ENCODE measurements around the gene CEBPE. TPM values are rescaled to one million over a fixed set of nuclear protein-coding genes. Genes with fewer than 3 reads are reported as not detected.
A peak's percentile ranks its signal among the peaks of the same experiment; 100 is the strongest.

Gene CEBPE
- total RNA-seq, 1 experiment from 2014 or later = not detected

- Histone ChIP-seq H3K27ac (peak within 1 kb of the TSS; percentile 89), H4K20me1 (ENCODE audit: insufficient read depth) (peaks cover 12% of the 10 kb centered on the region), H3K4me3 (peak within 1 kb of the TSS; percentile 98), H2AFZ (peak within 1 kb of the TSS; percentile 82), H3K79me2 (ENCODE audit: low read depth) (peaks cover 78% of the 10 kb centered on the region), H3K9me3 (ENCODE audit: insufficient read depth, low read depth) (no peaks in the 10 kb centered on the region), H3K4me1 (replicated peaks; ENCODE audit: insufficient read depth) (peaks cover 25% of the 10 kb centered on the region), H3K9me2 (ENCODE audit: insufficient read depth) (no peaks in the 10 kb centered on the region), H3K36me3 (ENCODE audit: low read depth) (peaks cover 44% of the 10 kb centered on the region; the same call in 1 of the 2 replicates), H3K4me2 (peak within 1 kb of the TSS; percentile 98), H3K27me3 (ENCODE audit: insufficient read depth, low read depth) (no peaks in the 10 kb centered on the region), H3F3A (ENCODE audit: insufficient read depth, low read depth) (peaks cover 8% of the 10 kb centered on the region)
- POLR2A ChIA-PET (ENCODE audit: unreplicated experiment) = interaction anchor here (0.6 to 1.2 kb wide), 19 partner anchors 13 to 674 kb away, joined by 3 to 11 read pairs (median 4); partner anchors contain the start of genes AJUBA and PRMT5
- intact Hi-C loops (cut with micrococcal nuclease; ENCODE audit: unreplicated experiment) = loop anchor here (2.0 kb wide), 1 partner anchor 17 kb away; no protein-coding TSS in a partner anchor
- TSS peak; percentile 70 for BruUV-seq (replicated peaks)
- CTCF ChIA-PET = interaction anchor here (0.6 to 2.0 kb wide), 10 partner anchors 13 to 349 kb away, joined by 3 to 16 read pairs (median 6); no protein-coding TSS in a partner anchor
- DNase-seq = peak; percentile 96
- no peak for TF ChIP-seq CTCF (conservative IDR thresholded peaks at IDR 0.05)
- no peak for TF ChIP-seq EZH2 (IDR thresholded peaks at IDR 0.05; ENCODE audit: low read depth)
Measured at GRCh38 chr14:23095196-23096108, 23.6 kb downstream of the CEBPE start, which contains the start of gene C14orf119. C14orf119 (plus strand) TSS chr14:23095505; CDS start chr14:23097659, 2,154 bp downstream.

GRCh38 chr14:23094666-23095195 is 24.3 kb downstream of the CEBPE start, which contains the start of gene ACIN1:
ACIN1 (minus strand) TSS chr14:23095136; CDS start chr14:23095112, 24 bp downstream.
- H2AFZ ChIP-seq = peak within 1 kb of the TSS; percentile 82
- H3K27ac ChIP-seq = peak within 1 kb of the TSS; percentile 89
- peak within 1 kb of the TSS; percentile 98 for H3K4me3 ChIP-seq
- peaks cover 25% of the 10 kb centered on the region for H3K4me1 ChIP-seq (replicated peaks; ENCODE audit: insufficient read depth)
- peaks cover 80% of the 10 kb centered on the region for H3K79me2 ChIP-seq (ENCODE audit: low read depth)
- intact Hi-C loops (cut with micrococcal nuclease; ENCODE audit: unreplicated experiment) = loop anchor here (2.0 kb wide), 1 partner anchor 16 kb away; no protein-coding TSS in a partner anchor
- no peaks in the 10 kb centered on the region for H3K27me3 ChIP-seq (ENCODE audit: insufficient read depth, low read depth)
- H3K4me2 ChIP-seq = peak within 1 kb of the TSS; percentile 98
- H3F3A ChIP-seq (ENCODE audit: insufficient read depth, low read depth) = peaks cover 8% of the 10 kb centered on the region
- peak in 1 of 2 experiments; percentile 69 for DNase-seq
- H4K20me1 ChIP-seq (ENCODE audit: insufficient read depth) = peaks cover 12% of the 10 kb centered on the region
- H3K9me3 ChIP-seq (ENCODE audit: insufficient read depth, low read depth) = no peaks in the 10 kb centered on the region
- H3K9me2 ChIP-seq (ENCODE audit: insufficient read depth) = no peaks in the 10 kb centered on the region
- ChIA-PET CTCF (interaction anchor here (0.6 to 2.0 kb wide), 7 partner anchors 12 to 283 kb away, joined by 3 to 14 read pairs (median 4); no protein-coding TSS in a partner anchor), POLR2A (ENCODE audit: unreplicated experiment) (interaction anchor here (0.6 to 1.2 kb wide), 16 partner anchors 13 to 234 kb away, joined by 3 to 13 read pairs (median 4); partner anchors contain the start of genes AJUBA and PRMT5)
- TF ChIP-seq CTCF (conservative IDR thresholded peaks at IDR 0.05) = no peak
- no peak for TF ChIP-seq EZH2 (IDR thresholded peaks at IDR 0.05; ENCODE audit: low read depth)
- peaks cover 44% of the 10 kb centered on the region; the same call in 1 of the 2 replicates for H3K36me3 ChIP-seq (ENCODE audit: low read depth)
- no TSS peak for BruUV-seq (replicated peaks)
